CD4-positive, alpha-beta T cell treated with Interleukin-6 at 100 ng/mL for 8 hours (primary cell): Measurements from ENCODE around the gene MICB.
A peak's percentile ranks its signal among the peaks of the same experiment; 100 is the strongest.
"Not testable (repeated sequence)": the region's sequence is repeated elsewhere in the genome, so short reads cannot be mapped to it uniquely, and the experiment has no call there.

Experiments
- DNase-seq: peaks from one replicate; pipeline ENCODE4 v3.0.0-alpha.2; 2020; ENCODE audit warnings: mixed read lengths, low spot score

Gene MICB

GRCh38 chr6:31497531-31498476 is at the start of gene MICB:
MICB (plus strand) TSS chr6:31498145; CDS start chr6:31498194, 49 bp downstream.
- peak; percentile 81 for DNase-seq

GRCh38 chr6:31450751-31451150 is 47.2 kb upstream of the MICB start:
- no peak for DNase-seq

GRCh38 chr6:31452859-31453258 is 45.1 kb upstream of the MICB start:
- no peak for DNase-seq

- no peak for DNase-seq
Observed at GRCh38 chr6:31453259-31453658, 44.7 kb upstream of the MICB start.

GRCh38 chr6:31459864-31460263 is 38.1 kb upstream of the MICB start:
- not testable (repeated sequence) for DNase-seq

GRCh38 chr6:31460361-31461025 is 37.5 kb upstream of the MICB start:
- DNase-seq: no peak

- no peak for DNase-seq
Observed at GRCh38 chr6:31462026-31462963, 35.6 kb upstream of the MICB start.

- DNase-seq: peak; percentile 89
Observed at GRCh38 chr6:31462964-31463870, 34.7 kb upstream of the MICB start.

GRCh38 chr6:31464252-31465184 is 33.4 kb upstream of the MICB start:
- no peak for DNase-seq

- no peak for DNase-seq
Observed at GRCh38 chr6:31465185-31465536, 32.8 kb upstream of the MICB start.

- no peak for DNase-seq
Observed at GRCh38 chr6:31465718-31466117, 32.2 kb upstream of the MICB start.

- DNase-seq: no peak
Observed at GRCh38 chr6:31466466-31466865, 31.5 kb upstream of the MICB start.

- no peak for DNase-seq
Observed at GRCh38 chr6:31467151-31467550, 30.8 kb upstream of the MICB start.

GRCh38 chr6:31468311-31468710 is 29.6 kb upstream of the MICB start:
- no peak for DNase-seq

GRCh38 chr6:31470801-31471200 is 27.1 kb upstream of the MICB start:
- DNase-seq: no peak

- DNase-seq: no peak
Observed at GRCh38 chr6:31471711-31472110, 26.2 kb upstream of the MICB start.

- DNase-seq: no peak
Observed at GRCh38 chr6:31472259-31472658, 25.7 kb upstream of the MICB start.

- no peak for DNase-seq
Observed at GRCh38 chr6:31473244-31473643, 24.7 kb upstream of the MICB start.

GRCh38 chr6:31473780-31474761 is 23.9 kb upstream of the MICB start:
- no peak for DNase-seq
